GM19328 (cell line): ENCODE measurements around the gene MRPL10.
A peak's percentile ranks its signal among the peaks of the same experiment; 100 is the strongest.

Source experiments
- ATAC-seq: cut with Tn5 transposase; IDR thresholded peaks from one replicate; pipeline ENCODE4 v1.9.1; 2021; ENCODE audit warnings: mild to moderate bottlenecking, moderate library complexity; ENCODE audit not compliant: unreplicated experiment

The MRPL10 gene

DNA sequence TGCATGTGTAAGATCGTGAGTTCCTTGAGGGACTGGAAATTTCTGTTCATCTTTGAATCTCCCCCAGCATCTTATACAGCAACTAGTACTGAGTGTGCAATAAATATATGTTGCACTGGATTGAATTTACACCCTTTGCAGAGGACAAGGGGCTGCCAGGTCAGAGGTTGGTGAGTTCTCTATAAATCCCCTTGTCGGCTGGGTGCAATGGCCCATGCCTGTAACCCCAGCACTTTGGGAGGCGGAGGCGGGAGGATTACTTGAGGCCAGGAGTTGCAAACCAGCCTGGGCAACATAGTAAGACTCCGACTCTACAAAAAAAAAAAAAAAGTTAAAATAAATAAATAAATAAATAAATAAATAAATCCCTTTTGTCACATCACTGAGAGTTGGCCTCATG lies 29.0 kb upstream of the MRPL10 start:
- ATAC-seq: no peak

DNA sequence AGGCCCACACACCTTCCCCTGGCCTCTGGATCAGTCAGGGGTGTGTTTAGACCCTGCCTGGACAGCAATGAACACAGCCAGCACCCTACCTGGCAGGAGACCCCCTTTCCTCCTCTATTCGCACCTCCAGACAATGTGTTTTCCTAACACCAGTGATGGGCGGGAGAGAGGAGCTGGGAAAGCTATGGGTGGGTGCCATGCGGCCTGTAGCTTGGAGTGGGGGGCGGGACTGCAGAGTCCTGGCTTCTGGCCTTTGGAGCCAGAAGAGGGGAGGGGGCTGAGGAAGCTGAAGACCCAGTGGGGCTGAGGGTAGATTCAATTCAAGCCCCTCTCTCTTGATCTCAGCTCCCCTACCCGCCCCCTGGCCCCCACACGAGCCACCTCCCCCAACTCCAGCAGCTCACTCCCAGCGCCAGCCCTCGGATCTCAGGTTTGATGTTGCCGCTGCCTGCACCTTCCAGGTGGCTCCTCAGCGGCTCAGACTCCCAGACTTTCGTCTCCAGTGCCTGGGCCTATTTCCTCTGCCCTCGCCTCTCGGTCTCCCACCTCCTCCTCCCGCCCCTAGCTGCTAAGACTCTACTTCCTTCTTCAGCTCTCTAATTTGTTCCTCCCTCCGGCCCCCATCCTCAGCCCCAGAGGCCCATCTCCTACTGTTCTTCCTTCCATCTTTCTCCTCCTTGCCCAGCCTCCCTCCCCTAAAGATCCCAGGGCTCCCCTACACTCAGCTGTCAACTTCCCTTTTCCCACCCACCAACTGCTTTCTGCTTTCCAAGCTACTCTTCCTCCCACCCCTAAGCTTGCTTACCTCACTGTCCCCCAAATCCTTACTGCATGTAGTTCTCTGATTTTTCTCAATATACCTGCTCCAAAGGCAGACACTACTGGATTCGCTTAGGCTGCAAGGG lies 26.5 kb upstream of the MRPL10 start:
- no peak for ATAC-seq

DNA sequence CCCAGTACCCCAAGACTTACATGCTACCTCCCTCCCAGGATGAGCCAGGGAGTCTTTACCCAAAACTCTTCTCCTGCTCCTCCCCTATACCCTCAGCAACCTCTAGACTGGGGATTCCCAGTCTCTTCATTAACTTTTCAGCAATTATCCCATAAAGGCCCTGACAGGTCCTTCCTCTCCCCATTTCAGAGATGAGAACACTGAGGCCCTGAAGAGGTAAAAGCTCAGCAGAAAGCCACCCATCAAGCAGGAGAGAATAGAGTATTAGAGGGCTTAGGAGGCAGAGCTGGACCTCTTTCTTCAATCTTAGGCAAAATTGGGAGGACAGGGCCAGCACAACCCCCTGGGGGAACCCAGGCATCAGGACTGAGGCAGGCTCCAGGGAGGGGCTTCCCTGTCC lies 25.5 kb upstream of the MRPL10 start:
- no peak for ATAC-seq

DNA sequence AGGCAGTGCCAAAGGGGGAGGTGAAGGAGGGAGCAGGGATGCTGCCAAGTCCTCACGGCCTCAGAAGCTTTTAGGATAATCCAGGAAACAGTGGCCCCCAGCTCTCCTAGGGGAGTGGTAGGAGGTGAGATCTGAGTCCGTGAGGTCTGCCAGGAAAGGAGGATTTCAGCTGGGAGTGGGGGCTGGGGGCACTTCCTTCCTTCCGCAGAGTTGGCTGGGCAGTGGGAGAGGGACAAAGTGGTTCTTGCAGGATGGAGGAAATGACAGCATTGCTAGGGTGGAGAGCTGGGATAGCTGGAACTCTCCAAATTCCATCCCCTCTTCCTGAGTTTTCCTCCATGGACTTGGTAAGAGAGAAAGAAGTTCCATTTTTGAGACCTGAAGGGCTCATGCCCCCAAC lies 24.4 kb upstream of the MRPL10 start:
- ATAC-seq: no peak

DNA sequence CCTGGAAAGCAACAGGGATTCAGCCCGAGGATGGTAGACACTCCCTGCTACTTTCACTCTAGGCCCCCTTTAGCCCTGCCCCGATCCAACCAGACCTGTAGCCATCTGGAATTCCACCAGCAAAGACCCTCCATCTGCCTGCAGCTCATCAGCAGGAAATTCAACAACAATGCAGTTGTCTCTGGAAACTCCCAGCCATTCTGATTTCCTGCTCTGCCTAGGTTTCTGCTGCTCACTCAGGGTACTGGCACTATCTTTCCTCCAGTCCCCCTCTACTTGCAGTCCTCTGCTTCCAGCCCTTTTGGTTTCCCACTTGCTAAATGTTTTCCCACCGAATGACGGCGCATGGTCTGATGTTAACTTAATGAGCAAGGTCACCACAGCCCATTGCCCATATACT lies 22.3 kb upstream of the MRPL10 start:
- no peak for ATAC-seq

DNA sequence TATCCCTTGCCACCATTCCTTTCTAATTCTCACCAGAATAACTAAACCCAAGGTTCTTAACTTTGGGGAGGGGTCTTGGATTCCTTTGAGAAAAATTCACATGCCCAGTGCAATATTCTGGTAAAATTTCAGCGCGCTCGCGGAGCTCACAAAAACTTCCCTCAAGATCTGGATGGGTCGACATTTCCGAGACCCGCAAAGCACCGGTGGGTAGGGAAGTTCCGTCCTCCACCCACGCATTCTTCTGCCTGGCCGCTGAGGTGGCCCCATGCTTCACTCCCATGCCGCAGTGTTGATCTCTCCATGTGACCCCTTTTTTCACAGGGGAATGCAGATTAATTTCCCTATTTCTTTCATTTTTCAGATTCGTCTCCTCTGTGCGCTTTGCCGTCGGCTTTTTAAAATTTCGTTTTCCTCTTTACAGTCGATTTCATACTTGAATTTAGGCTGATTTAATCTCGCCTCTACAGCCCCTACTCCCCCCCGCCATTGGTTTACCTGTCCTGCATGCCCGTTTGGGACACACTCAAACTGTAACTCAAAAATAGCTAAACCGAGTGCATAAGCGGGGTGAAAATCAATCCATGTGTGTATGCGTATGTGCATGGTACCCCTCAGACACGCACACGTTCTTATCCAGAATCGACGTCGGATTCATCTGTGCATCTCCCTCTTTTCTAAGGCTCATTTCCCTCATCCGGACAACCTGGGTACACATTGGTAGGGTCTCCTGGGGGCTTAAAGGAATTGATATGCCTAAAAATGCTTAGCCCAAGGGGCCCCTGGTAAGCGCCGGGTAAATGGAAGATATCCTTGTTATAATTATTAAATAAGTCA lies 21.0 kb upstream of the MRPL10 start:
- no peak for ATAC-seq

DNA sequence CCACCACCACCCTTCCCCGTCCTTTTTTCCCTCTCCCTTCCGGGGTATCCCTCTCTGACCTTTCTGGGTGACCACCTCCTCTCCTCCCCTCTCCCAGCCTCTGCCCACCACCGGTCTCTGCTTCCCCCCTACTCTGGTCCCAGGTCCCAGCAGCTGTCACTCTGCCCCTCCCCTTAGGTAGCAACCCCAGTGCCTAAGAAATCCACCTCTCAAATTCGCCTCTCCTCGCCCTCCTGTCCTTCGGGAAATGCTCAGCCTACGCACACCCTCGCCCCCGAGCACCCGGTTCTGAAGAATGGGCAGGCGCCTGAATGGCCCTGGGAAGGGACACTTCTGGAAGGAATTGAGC lies 20.4 kb upstream of the MRPL10 start:
- ATAC-seq: no peak

DNA sequence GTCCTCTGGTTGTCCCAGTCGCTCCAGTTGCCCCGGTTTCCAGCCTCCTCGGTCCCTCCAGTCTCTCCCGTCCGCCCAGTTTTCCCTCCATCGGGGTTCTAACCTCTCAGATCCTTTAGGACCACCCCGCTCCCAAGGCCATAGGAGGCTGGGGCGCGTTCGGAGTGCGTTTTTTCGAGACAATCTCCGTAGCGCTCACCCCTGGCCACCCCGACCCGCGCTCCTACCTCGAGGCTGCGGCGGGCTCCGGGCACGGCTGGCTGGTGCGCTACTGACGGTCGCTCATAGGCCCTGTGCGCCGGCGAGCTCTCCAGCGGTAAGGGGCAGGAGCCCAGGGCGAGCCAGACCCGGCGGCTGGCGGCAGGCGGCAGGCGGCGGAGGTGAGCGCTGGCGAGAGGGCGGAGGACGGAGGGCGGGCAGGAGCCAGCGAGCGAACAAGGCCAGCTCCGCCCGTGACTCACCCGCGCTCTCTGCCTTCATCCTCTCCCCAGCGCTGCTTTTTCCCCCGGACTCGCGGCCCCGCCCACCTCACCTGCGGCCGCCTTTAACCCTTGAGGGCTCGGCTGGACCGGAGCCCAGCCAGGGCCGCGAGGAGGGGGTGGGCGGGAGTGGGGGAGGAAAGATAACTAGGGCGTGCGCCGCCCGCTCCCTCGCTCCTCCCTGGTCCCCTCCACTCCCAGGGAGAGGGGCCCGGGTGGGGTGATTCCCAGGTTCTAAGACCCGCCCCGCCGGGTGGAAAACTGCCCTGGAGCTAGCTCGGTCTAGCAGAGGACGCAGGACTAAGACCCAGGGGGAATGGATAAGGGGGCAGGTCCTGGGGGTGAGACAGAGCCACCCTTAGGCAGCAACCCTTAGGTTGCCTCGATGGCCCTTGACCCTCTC lies 19.6 kb upstream of the MRPL10 start, which contains the start of gene SP6:
Gene SP6 (minus strand): TSS at position 472 of the 882 bp plus-strand sequence. CDS start 2,734 bp downstream, outside the sequence.
- ATAC-seq: no peak

DNA sequence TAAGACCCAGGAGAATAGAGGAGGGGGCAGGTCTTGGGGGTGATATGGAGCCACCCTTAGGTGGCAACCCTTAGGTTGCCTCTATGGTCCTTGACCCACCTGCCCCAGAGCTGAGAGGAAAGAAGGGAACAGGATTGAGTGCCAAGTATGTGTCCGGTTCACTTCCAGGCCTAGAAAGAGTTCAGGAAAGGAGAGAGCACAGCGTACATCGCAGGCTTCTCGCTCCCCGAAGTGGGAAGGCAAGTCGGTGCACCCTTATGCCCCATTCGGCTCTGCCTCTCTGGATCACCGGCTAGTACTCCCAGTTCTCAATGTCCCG lies 19.0 kb upstream of the MRPL10 start:
- no peak for ATAC-seq

DNA sequence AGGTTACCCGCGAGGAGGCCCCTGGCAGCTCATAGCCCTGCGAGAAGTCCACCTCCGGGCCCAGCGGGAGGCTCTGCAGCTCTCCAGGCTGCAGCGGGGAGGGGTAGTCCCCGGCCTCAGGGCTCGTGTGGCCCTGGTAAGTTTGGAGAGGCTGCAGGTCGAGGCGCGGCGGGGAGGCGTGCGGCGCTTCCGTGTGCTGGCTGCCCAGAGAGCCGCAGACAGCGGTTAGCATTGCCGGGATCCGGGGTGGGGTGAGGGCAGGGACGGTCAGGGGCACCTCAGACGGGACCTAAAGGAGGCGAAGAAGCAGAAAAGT lies 16.8 kb upstream of the MRPL10 start:
- no peak for ATAC-seq

DNA sequence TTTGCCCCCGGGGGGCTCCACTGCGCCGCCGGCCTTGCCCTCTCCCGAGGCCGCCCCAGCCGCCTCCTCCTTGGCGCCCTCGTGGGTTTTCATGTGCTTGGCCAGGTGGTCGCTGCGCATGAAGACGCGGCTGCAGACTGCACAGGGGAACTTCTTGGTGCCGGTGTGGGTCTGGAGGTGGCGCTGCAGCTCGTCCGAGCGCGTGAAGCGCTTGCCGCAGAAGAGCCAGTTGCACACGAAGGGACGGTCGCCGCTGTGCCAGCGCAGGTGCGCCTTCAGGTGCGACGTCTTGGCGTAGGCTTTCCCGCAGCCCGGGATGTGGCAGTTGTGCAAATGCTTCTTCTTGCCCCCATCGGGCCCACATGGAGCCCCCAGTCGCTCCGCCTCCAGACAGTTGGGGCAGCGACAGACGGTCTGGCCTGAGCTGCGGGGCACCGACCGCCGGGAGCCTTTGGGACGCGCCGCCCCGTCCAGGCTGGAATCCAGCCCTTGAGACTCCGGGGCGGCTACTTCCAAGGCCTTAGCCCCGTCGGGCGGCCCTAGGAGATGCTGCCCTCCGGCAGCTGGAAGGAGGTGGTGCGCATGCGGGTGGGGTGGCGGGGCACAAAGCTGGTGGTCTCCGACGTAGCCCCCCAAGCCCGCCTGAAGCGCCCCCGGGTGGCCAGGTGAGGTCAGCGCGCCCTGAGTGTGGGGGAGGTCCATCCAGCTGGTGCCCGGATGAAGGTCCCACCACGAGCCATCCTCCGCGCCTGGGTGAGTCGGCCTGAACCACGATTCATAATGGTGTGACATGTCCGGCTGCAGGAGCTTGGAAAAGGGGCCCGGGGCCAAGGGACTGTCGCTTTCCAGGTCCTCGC lies 16.2 kb upstream of the MRPL10 start:
- no peak for ATAC-seq

DNA sequence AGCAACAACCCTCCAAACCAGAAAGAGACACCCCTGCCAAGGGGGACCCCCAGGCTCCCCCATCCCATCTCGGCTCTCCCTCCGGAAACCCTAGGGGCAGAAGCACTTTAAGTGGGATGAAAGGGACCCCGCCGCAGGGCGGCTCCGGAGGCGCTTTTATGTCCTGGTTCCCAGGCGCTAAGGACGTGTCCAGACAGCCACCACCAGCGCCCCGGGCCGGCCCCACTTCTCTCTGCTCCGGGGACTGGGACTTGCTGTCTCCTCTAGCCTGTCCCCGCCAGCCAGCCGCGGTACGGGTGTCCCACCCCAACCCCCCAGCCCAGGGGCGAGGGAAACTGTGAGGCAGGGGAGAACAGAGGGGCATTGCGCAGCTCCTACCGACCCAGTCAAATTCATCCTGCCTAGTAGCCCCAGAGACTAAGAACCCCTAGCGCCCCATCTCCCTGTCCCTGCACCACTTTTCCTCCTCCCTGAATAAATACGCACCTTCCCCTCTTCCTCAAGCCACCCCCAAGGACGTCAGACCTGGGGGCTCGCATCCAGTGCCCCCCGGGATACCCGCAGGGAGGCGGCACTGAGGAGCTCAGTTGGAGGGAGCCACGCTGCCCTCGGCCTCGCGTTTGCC lies 15.5 kb upstream of the MRPL10 start:
- no peak for ATAC-seq

DNA sequence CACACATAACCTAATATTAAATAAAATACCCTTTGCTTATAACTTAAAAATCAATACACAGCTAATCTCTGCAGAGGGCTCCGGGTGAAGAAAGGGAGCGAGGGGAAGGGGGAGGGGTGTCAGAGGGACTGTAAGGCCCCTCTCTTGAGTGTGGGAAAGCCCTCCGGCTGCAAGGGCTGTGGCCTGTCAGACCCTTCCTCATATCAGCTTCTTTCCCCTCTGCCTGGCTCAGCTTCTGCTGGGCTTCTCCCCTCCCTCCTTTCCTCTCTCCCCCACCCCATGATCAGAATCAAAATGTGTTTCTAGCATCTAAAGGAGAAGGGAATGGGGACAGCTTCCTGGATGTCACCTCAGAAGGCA lies 14.4 kb upstream of the MRPL10 start:
- ATAC-seq: no peak

DNA sequence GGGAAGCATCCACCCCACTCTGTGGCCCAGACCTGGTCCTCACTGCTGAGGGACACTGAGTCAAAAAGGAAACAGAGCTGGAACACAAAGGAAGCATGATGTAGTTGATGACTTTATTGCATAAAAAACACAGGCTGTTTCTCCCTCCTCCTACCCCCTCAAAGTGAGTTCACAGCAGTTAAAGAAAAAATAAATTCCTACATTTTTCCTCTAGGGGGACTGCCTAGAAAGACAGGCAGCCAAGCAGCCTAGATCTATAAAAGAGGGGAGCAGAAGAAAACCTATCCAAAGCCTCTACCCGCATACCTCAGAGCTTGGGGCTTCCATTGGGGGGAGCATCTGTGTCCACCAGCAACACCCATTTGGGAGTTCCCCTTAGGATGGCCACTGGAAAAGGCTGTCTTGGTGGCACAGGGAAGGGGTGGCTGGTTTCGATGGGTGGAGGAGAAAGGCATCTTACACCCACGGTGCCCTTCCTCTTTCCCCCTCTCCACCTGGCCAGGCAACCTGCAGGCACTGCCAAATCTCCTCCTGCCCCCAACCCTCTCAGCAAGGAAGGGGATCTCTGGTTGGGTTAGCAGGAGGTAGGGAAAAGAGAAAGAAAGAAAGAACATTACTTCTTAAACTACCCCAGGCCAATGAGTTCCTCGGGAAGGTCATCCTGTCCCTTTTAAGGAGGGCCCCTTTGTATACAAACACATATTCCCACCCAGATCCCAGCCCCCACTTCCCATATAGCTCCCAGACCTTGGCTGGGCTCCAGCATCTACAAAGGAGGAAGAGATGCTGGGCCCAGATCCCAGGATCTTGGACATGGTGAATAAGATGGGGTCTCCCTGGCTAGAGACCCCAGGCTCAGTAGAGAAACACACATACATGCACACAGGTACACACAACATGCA lies 13.7 kb upstream of the MRPL10 start:
- no peak for ATAC-seq

DNA sequence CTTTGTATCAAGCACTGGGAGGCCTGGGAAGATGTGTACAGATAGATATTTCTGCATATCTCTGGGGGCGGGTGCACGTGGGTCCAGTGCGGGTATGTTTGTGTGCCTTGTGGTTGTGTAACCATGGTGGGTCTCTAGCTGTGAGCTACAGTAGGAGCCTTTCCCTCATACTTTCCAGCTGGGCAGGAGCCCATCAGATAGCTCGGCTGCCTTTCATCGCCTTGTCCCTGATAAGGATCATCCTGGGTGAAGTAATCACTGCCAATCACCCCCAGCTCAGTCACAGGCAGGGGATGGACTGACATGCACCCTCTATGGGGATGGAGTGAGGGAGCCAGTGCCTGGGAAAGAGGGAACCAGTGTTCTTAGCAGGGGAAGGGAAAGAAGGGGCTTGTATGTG lies 12.9 kb upstream of the MRPL10 start:
- ATAC-seq: no peak

DNA sequence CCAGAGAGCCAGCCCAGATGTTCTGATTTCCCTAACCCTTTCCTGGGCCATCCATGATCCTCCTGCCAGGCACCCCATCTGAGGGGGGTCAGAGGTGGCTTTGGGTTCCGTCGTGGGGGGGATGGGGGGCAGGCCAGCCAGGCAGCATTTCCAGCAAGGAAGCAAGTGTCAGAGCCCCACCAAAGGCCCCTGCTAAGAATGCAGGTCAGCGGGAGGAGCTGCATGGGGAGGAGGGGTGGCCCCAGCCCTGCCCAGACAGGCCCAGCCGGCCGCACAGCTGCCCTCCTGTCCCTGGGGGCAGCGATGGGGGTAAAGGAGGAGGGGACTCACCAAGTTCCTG lies 12.0 kb upstream of the MRPL10 start:
- no peak for ATAC-seq

DNA sequence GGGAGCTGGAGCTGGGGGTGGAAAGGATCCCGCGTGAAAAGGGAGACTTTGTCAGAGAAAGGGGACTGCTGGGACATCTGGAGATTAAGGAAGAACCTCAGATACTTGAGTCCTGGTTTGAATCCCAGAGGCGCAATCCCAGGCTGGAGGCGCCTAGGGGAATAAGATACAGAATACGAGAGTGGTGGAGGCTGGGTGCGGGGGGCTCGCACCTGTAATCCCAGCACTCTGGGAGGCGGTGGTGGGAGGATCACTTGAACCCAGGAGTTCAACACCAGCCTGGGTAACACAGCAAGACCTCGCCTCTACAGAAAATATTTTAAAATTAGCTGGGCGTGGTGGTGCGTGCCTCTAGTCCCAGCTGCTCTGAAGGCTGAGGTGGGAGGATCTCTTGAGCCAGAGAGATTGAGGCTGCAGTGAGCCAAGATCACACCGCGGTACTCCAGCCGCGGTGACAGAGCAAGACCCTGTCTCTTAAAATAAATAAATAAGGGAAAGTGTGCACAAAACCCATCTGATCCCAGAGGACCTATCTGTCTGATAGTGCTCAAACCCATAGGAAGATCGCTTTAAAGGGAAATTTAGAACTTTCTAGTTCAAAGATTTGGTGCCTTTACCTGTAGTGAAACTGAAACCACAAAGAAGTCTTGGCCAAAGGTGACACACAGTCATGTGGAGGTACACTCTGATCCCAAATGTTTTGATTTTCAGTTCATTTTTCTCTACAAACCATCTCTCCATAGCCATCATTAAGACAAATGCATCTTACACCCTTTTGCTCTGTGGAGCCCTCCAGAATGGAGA lies 10.3 kb upstream of the MRPL10 start:
- ATAC-seq: no peak

DNA sequence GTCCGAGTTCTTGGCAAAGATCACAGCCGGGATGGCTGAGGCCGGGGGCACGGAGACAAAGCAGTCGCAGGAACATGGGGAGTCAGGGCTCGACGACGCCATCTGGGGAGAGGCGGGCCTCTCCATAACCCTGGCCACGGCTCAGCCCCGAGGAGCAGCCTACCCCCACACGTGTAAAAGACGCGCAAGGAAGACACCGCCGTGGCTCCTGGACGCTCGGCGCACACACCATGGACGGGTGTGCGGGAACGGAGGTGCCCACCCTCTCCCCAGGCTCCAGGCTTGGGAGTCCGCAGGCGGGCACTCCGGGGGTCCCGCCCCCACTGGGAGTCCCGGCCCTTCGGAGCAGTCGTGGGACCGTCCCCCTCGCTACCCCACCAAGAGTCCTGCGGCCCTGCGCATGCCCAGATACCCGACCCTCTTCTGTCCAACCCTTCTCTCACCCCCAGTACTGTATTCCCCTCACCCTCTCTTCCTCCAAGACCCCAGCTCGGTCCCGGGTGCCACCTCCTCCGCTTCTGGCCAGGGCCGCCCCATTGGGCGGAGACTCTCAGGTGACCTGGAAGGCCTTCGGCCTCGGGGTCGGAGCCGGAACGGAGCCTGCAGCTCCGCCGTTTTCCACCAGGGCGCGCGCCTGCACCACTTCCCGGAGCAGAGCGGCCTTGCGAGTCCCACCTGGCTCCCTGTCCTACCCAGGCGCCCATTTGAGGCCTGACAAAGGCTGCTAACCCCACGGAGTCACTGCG lies 9.6 kb upstream of the MRPL10 start, which contains the start of gene SCRN2:
Gene SCRN2 (minus strand): TSS at position 532 of the 746 bp plus-strand sequence. CDS start 430 bp downstream, at position 102.
- peak; percentile 65 for ATAC-seq
